K562 (cell line): ENCODE measurements around the gene MPHOSPH9. TPM values are rescaled to one million over a fixed set of nuclear protein-coding genes. Genes with fewer than 3 reads are reported as not detected.
A peak's percentile ranks its signal among the peaks of the same experiment; 100 is the strongest.

Source experiments
- CEBPB ChIP-seq: fragments of 450-650 bp; IDR thresholded peaks from 2 replicates; pipeline ENCODE4 v1.6.1; 2016; ENCODE audit warnings: missing genetic modification characterization, missing compliant biosample characterization
- CREB5 ChIP-seq: fragments of 250-450 bp; sonication (Bioruptor Pico); IDR thresholded peaks from 2 replicates; pipeline ENCODE4 v1.5.0; 2020; ENCODE audit warnings: mild to moderate bottlenecking
- FOXM1 ChIP-seq, 2 experiments: fragments of 450-650 bp in 1 of 2; sonication (generic) in 1 of 2; formaldehyde crosslinking in 1 of 2; IDR thresholded peaks; 2 replicates each; pipeline versions ENCODE4 v1.6.1 to v1.9.0; 2017 to 2022; ENCODE audit warnings: low read depth in 2 of 2, mild to moderate bottlenecking in 2 of 2, missing genetic modification reagents in 1 of 2, moderate library complexity in 1 of 2
- GTF2A2 ChIP-seq: IDR thresholded peaks from 2 replicates; pipeline ENCODE4 v1.6.1; 2016; ENCODE audit warnings: mild to moderate bottlenecking, missing genetic modification characterization, missing compliant biosample characterization
- HNRNPK ChIP-seq: fragments of 200-400 bp; formaldehyde crosslinking; IDR thresholded peaks from one replicate; pipeline ENCODE4 v1.6.1; 2018; ENCODE audit warnings: mild to moderate bottlenecking, low read depth, low read length; ENCODE audit not compliant: poor library complexity, severe bottlenecking
- KAT7 ChIP-seq: sonication (generic); formaldehyde crosslinking; IDR thresholded peaks from 2 replicates; pipeline ENCODE4 v1.8.0; 2022; ENCODE audit warnings: missing genetic modification reagents, mild to moderate bottlenecking, borderline replicate concordance
- MAZ ChIP-seq, 2 experiments: fragments of 450-650 bp in 1 of 2; sonication (generic) in 1 of 2; formaldehyde crosslinking; IDR thresholded peaks in 1 of 2; conservative IDR thresholded peaks in 1 of 2; 2 replicates each; pipeline versions ENCODE4 v1.4.0 to v1.5.0; 2020; ENCODE audit warnings: mild to moderate bottlenecking in 1 of 2, missing genetic modification reagents in 1 of 2
- MITF ChIP-seq: IDR thresholded peaks from 2 replicates; pipeline ENCODE4 v1.6.1; 2014; ENCODE audit warnings: antibody characterized with exemption
- NR2C1 ChIP-seq, 2 experiments: fragments of 450-650 bp; IDR thresholded peaks; 2 replicates each; pipeline ENCODE4 v1.6.1; 2017; ENCODE audit warnings: mild to moderate bottlenecking in 2 of 2, antibody characterized with exemption in 1 of 2, inconsistent platforms in 1 of 2, missing compliant biosample characterization in 1 of 2, missing genetic modification characterization in 1 of 2
- NR3C1 ChIP-seq: sonication (generic); formaldehyde crosslinking; IDR thresholded peaks from 2 replicates; pipeline ENCODE4 v1.8.1; 2022; ENCODE audit warnings: missing genetic modification reagents
- POLR3G ChIP-seq: IDR thresholded peaks from 2 replicates; pipeline ENCODE4 v1.6.1; 2011; ENCODE audit not compliant: insufficient read length, insufficient replicate concordance; ENCODE audit errors: extremely low read depth
- RUNX1 ChIP-seq: sonication (generic); IDR thresholded peaks from 2 replicates; pipeline ENCODE4 v1.6.1; 2016; ENCODE audit warnings: antibody characterized with exemption, low read depth
- SMARCA5 ChIP-seq: fragments of 450-650 bp; IDR thresholded peaks from 2 replicates; pipeline ENCODE4 v1.6.1; 2016
- SPI1 ChIP-seq: IDR thresholded peaks from 2 replicates; pipeline ENCODE4 v1.6.1; 2011; ENCODE audit warnings: low read depth, low read length, control low read depth, borderline replicate concordance
- SRSF1 ChIP-seq: fragments of 200-400 bp; formaldehyde crosslinking; IDR thresholded peaks from 2 replicates; pipeline ENCODE4 v1.6.1; 2017; ENCODE audit warnings: mild to moderate bottlenecking, low read depth, low read length, moderate library complexity
- TSC22D4 ChIP-seq: fragments of 450-650 bp; IDR thresholded peaks from 2 replicates; pipeline ENCODE4 v1.6.1; 2016; ENCODE audit warnings: missing genetic modification characterization, missing biosample characterization, control low read depth
- ZEB2 ChIP-seq: fragments of 450-650 bp; IDR thresholded peaks from 2 replicates; pipeline ENCODE4 v1.6.1; 2016
- ZNF197 ChIP-seq: fragments of 200-800 bp; sonication (Bioruptor generic); IDR thresholded peaks from 2 replicates; pipeline ENCODE4 v1.6.1; 2016; ENCODE audit warnings: low read depth, missing genetic modification characterization, missing compliant biosample characterization
- ZNF431 ChIP-seq: sonication (generic); formaldehyde crosslinking; IDR thresholded peaks from 2 replicates; pipeline ENCODE4 v1.8.0; 2022; ENCODE audit warnings: mild to moderate bottlenecking, missing genetic modification reagents
- ZNF57 ChIP-seq: fragments of 450-650 bp; formaldehyde crosslinking; IDR thresholded peaks from 2 replicates; pipeline ENCODE4 v1.4.0; 2020; ENCODE audit warnings: mild to moderate bottlenecking, moderate library complexity
- ZNF644 ChIP-seq: fragments of 200-800 bp; sonication (Bioruptor generic); IDR thresholded peaks from 2 replicates; pipeline ENCODE4 v1.6.1; 2016; ENCODE audit warnings: low read depth, missing genetic modification characterization, missing compliant biosample characterization
- ZNF695 ChIP-seq: fragments of 450-650 bp; formaldehyde crosslinking; IDR thresholded peaks from 2 replicates; pipeline ENCODE4 v1.4.0; 2020; ENCODE audit warnings: mild to moderate bottlenecking, moderate library complexity
- ZSCAN29 ChIP-seq: fragments of 450-650 bp; IDR thresholded peaks from 2 replicates; pipeline ENCODE4 v1.6.1; 2017
- polyA plus RNA-seq, 8 experiments: library from polyadenylated mRNA; depleted of rRNA in 4 of 8; stranded (reverse) in 5 of 8; unstranded in 3 of 8; fragments of >200 nt; fragmentation: Nextera tagmentation in 2 of 8; fragmentation: Illumina TruSeq in 1 of 8; extraction: Ambion mirVana in 2 of 8; extraction: Trizol in 1 of 8; gene quantifications; 2 replicates each; pipeline versions ENCODE4 v1.2.1 to v1.2.3, GENCODE V29; 2011 to 2014; ENCODE audit warnings: inconsistent platforms in 1 of 8, missing spikeins in 1 of 8
- total RNA-seq, 7 experiments: library from RNA; depleted of rRNA in 6 of 7; stranded (reverse); fragments of >200 nt in 6 of 7; fragmentation: Illumina TruSeq in 2 of 7; extraction: Trizol in 2 of 7; gene quantifications; 2 replicates each; pipeline versions ENCODE4 v1.2.1 to v1.2.3, GENCODE V29; 2011 to 2021; ENCODE audit warnings: low replicate concordance in 1 of 7
- TF ChIP-seq, protein P1 (sequence below), 2 experiments: IDR thresholded peaks; 2 replicates each; pipeline ENCODE4 v1.6.1; 2012; ENCODE audit warnings: improper control_type of control experiment in 2 of 2, low read depth in 2 of 2, low read length in 2 of 2, borderline replicate concordance in 1 of 2

Gene MPHOSPH9
- total and polyA plus RNA-seq, 9 of the 15 experiments (the other 6 are each of a cell fraction or from before 2014, with no cell fraction given), result 14.2 to 103 (median 54.5) TPM

DNA sequence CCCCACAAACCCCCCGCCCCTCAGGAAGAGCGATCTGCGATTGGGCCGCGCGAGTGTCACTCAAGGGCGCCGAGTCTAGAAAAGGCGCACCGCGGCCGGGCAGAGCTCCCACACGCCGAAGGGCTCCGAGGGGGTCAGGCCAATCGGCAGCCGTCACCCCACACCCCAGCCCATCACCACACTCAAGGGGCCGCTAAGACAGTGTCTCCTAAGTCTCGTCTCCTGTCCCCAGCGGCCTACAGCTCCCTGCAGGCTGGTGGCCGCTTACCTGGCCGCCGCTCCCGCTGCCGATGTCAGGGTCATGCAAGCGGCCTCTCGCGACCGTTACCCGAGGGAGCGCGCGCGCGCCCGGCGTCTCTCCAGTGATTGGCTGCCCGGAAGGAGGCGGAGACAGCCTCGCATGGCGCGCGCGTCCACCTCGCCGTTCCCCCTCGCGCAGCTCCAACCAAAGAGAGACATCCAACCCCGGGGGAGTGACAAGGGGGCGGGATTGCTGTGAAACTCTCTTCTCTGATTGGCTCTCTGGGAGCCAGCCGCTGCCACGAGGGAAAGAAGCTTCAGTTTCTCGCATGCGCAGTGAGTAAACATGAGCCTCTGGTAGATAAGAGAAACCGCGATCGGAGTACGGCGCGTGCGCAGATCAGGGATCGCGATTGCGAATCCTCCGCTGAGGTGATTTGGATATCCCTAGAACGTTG lies at the start of gene MPHOSPH9, which contains the start of gene MTRFR (continued):
- TF ChIP-seq FOXM1 (IDR thresholded peaks at IDR 0.05; ENCODE audit: low read depth) (peak; percentile 82), FOXM1 (CRISPR knock-in tag; IDR thresholded peaks at IDR 0.05; ENCODE audit: low read depth) (no peak), POLR3G (no peak), RUNX1 (0 out of 2 replicates have a peak, but pooled peaks have one; percentile 62), TSC22D4 (tag) (no peak), NR2C1 (IDR thresholded peaks at IDR 0.05) (peak; percentile 55; the same call in 1 of the 2 replicates), NR2C1 (tag; IDR thresholded peaks at IDR 0.05) (peak; percentile 71; the same call in 1 of the 2 replicates), CREB5 (no peak), MAZ (CRISPR knock-in tag; conservative IDR thresholded peaks at IDR 0.05 in 1 of 2, IDR thresholded peaks at IDR 0.05 in 1 of 2) (peak; percentile 79 to 84), ZNF644 (tag) (no peak), ZNF695 (CRISPR knock-in tag) (no peak), ZNF197 (CRISPR knock-in tag) (no peak), ZEB2 (no peak), ZNF57 (CRISPR knock-in tag) (no peak), MITF (peak; percentile 17; the same call in 1 of the 2 replicates), SRSF1 (no peak), HNRNPK (no peak), SMARCA5 (no peak), NR3C1 (CRISPR knock-in tag) (no peak), SPI1 (no peak), KAT7 (CRISPR knock-in tag) (no peak), ZNF431 (no peak), CEBPB (tag) (no peak), GTF2A2 (tag) (peak; percentile 84), ZSCAN29 (0 out of 2 replicates have a peak, but pooled peaks have one; percentile 14)
- TF ChIP-seq, protein P1, sequence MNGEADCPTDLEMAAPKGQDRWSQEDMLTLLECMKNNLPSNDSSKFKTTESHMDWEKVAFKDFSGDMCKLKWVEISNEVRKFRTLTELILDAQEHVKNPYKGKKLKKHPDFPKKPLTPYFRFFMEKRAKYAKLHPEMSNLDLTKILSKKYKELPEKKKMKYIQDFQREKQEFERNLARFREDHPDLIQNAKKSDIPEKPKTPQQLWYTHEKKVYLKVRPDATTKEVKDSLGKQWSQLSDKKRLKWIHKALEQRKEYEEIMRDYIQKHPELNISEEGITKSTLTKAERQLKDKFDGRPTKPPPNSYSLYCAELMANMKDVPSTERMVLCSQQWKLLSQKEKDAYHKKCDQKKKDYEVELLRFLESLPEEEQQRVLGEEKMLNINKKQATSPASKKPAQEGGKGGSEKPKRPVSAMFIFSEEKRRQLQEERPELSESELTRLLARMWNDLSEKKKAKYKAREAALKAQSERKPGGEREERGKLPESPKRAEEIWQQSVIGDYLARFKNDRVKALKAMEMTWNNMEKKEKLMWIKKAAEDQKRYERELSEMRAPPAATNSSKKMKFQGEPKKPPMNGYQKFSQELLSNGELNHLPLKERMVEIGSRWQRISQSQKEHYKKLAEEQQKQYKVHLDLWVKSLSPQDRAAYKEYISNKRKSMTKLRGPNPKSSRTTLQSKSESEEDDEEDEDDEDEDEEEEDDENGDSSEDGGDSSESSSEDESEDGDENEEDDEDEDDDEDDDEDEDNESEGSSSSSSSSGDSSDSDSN (IDR thresholded peaks at IDR 0.05; ENCODE audit: borderline replicate concordance in 1 of 2, low read depth in 2 of 2, low read length in 2 of 2), result no peak
